IMR-90 (cell line): ENCODE measurements around the gene FAM149B1. TPM values are rescaled to one million over a fixed set of nuclear protein-coding genes. Genes with fewer than 3 reads are reported as not detected.

ENCODE experiments used
- ATAC-seq: fragments of 200-7000 bp; cut with Tn5 transposase; 2 replicates; pipeline ENCODE4 v1.9.1; 2020; ENCODE audit warnings: low read depth, mild to moderate bottlenecking, moderate library complexity
- BruUV-seq: library from RNA; stranded (reverse); fragments of 400-500 nt; replicated peaks from 2 replicates; lab custom pipeline; 2021; lab: Mats Ljungman, UMichigan
- CTCF ChIA-PET: fragments of 300-600 bp; formaldehyde crosslinking; extraction: SDS; loops from one replicate; lab custom pipeline; 2021; ENCODE audit warnings: antibody characterized with exemption; lab: Yijun Ruan, JAX
- POLR2A ChIA-PET: fragments of 300-600 bp; sonication (Branson Sonifier 250); formaldehyde crosslinking; loops from one replicate; lab custom pipeline; 2022; ENCODE audit warnings: antibody characterized with exemption; ENCODE audit not compliant: unreplicated experiment; lab: Charles Lee
- DNase-seq: peaks from one replicate; pipeline ENCODE4 v3.0.0; 2013
- H2AFZ ChIP-seq: replicated peaks from 2 replicates; pipeline ENCODE3; 2013; ENCODE audit warnings: low read length, mild to moderate bottlenecking; ENCODE audit not compliant: poor library complexity
- H2AK5ac ChIP-seq: 2 replicates; pipeline ENCODE4 v1.6.1; 2013; ENCODE audit warnings: low read depth, low read length, inconsistent platforms
- H2AK9ac ChIP-seq: replicated peaks from 2 replicates; pipeline ENCODE3; 2013; ENCODE audit warnings: mild to moderate bottlenecking, low read depth, low read length, moderate library complexity; ENCODE audit not compliant: poor library complexity
- H2BK120ac ChIP-seq: 2 replicates; pipeline ENCODE4 v1.6.1; 2013; ENCODE audit warnings: low read depth, low read length, inconsistent platforms
- H2BK15ac ChIP-seq: 3 replicates; pipeline ENCODE4 v1.6.1; 2013; ENCODE audit warnings: low read depth, low read length, inconsistent platforms
- H2BK20ac ChIP-seq: 2 replicates; pipeline ENCODE4 v1.6.1; 2013; ENCODE audit warnings: low read depth, mild to moderate bottlenecking, inconsistent platforms, low read length, moderate library complexity
- H2BK5ac ChIP-seq: 2 replicates; pipeline ENCODE4 v1.6.1; 2013; ENCODE audit warnings: mild to moderate bottlenecking, low read depth, low read length, inconsistent platforms; ENCODE audit not compliant: poor library complexity, severe bottlenecking
- H3K14ac ChIP-seq: replicated peaks from 2 replicates; pipeline ENCODE4 v1.6.1; 2013; ENCODE audit warnings: low read depth, low read length, inconsistent platforms
- H3K18ac ChIP-seq: 2 replicates; pipeline ENCODE4 v1.6.1; 2013; ENCODE audit warnings: low read depth, low read length, control low read depth
- H3K23ac ChIP-seq: 2 replicates; pipeline ENCODE4 v1.6.1; 2013; ENCODE audit warnings: low read depth, low read length, inconsistent platforms
- H3K27ac ChIP-seq: 2 replicates; pipeline ENCODE4 v1.5.1; 2013; ENCODE audit warnings: mild to moderate bottlenecking, control low read depth, low read length; ENCODE audit not compliant: insufficient read depth
- H3K27me3 ChIP-seq: 2 replicates; pipeline ENCODE4 v1.6.1; 2013; ENCODE audit warnings: low read length; ENCODE audit not compliant: control insufficient read depth, insufficient read depth
- H3K36me3 ChIP-seq: 2 replicates; pipeline ENCODE4 v1.6.1; 2013; ENCODE audit warnings: low read length, mixed read lengths; ENCODE audit not compliant: control insufficient read depth, insufficient read depth
- H3K4ac ChIP-seq: 2 replicates; pipeline ENCODE4 v1.6.1; 2013; ENCODE audit warnings: low read depth, low read length, inconsistent platforms
- H3K4me1 ChIP-seq: 2 replicates; pipeline ENCODE4 v1.6.1; 2013; ENCODE audit warnings: low read length, mixed read lengths; ENCODE audit not compliant: control insufficient read depth, insufficient read depth
- H3K4me2 ChIP-seq: 2 replicates; pipeline ENCODE4 v1.6.1; 2013; ENCODE audit warnings: low read depth, mild to moderate bottlenecking, control low read depth, low read length, moderate library complexity
- H3K4me3 ChIP-seq: 2 replicates; pipeline ENCODE4 v1.5.1; 2013; ENCODE audit warnings: low read depth, mild to moderate bottlenecking, control low read depth, low read length, moderate library complexity; ENCODE audit not compliant: insufficient read depth
- H3K56ac ChIP-seq: 2 replicates; pipeline ENCODE4 v1.6.1; 2013; ENCODE audit warnings: low read length, inconsistent platforms; ENCODE audit not compliant: insufficient read depth; ENCODE audit errors: extremely low read depth
- H3K79me1 ChIP-seq, 2 experiments: 2 replicates each; pipeline ENCODE4 v1.6.1; 2013; ENCODE audit warnings: low read length in 2 of 2, inconsistent platforms in 1 of 2, low read depth in 1 of 2
- H3K9ac ChIP-seq: 2 replicates; pipeline ENCODE4 v1.6.1; 2013; ENCODE audit warnings: low read depth, low read length, control low read depth
- H3K9me1 ChIP-seq: 2 replicates; pipeline ENCODE4 v1.6.1; 2013; ENCODE audit warnings: low read length, inconsistent platforms; ENCODE audit not compliant: insufficient read depth
- H3K9me3 ChIP-seq: 2 replicates; pipeline ENCODE4 v1.6.1; 2013; ENCODE audit warnings: low read length; ENCODE audit not compliant: control insufficient read depth, insufficient read depth
- H4K20me1 ChIP-seq: 2 replicates; pipeline ENCODE4 v1.6.1; 2013; ENCODE audit warnings: low read length, inconsistent platforms; ENCODE audit not compliant: insufficient read depth
- H4K5ac ChIP-seq: 2 replicates; pipeline ENCODE4 v1.6.1; 2013; ENCODE audit warnings: mild to moderate bottlenecking, low read depth, low read length, control low read depth
- H4K8ac ChIP-seq, 2 experiments: 2 replicates each; pipeline ENCODE4 v1.6.1; 2013; ENCODE audit warnings: low read depth in 2 of 2, low read length in 2 of 2, control low read depth in 1 of 2, inconsistent platforms in 1 of 2
- H4K91ac ChIP-seq: 2 replicates; pipeline ENCODE4 v1.6.1; 2013; ENCODE audit warnings: low read depth, low read length, inconsistent platforms; ENCODE audit not compliant: insufficient read depth
- CEBPB ChIP-seq: IDR thresholded peaks from 2 replicates; pipeline ENCODE4 v1.6.1; 2012; ENCODE audit warnings: low read depth, low read length, improper control_type of control experiment
- CTCF ChIP-seq: conservative IDR thresholded peaks from 2 replicates; pipeline ENCODE4 v1.5.1; 2012; ENCODE audit warnings: mild to moderate bottlenecking, low read depth, low read length, improper control_type of control experiment
- ELK1 ChIP-seq: fragments of 150-350 bp; IDR thresholded peaks from 2 replicates; pipeline ENCODE4 v1.6.1; 2016; ENCODE audit warnings: low read depth, mild to moderate bottlenecking, low read length, moderate library complexity, borderline replicate concordance
- FOS ChIP-seq: fragments of 150-350 bp; IDR thresholded peaks from 2 replicates; pipeline ENCODE4 v1.6.1; 2016; ENCODE audit warnings: low read depth, low read length
- MAFK ChIP-seq: IDR thresholded peaks from 2 replicates; pipeline ENCODE4 v1.6.1; 2012; ENCODE audit warnings: low read depth, low read length, improper control_type of control experiment
- MXI1 ChIP-seq: IDR thresholded peaks from 2 replicates; pipeline ENCODE4 v1.6.1; 2012; ENCODE audit warnings: low read depth, mild to moderate bottlenecking, low read length, moderate library complexity, borderline replicate concordance
- NFE2L2 ChIP-seq: fragments of 150-350 bp; IDR thresholded peaks from 2 replicates; pipeline ENCODE4 v1.6.1; 2016; ENCODE audit warnings: low read depth, mild to moderate bottlenecking, low read length
- RAD21 ChIP-seq: IDR thresholded peaks from 2 replicates; pipeline ENCODE4 v1.6.1; 2012; ENCODE audit warnings: low read length, improper control_type of control experiment
- RCOR1 ChIP-seq: IDR thresholded peaks from 2 replicates; pipeline ENCODE4 v1.6.1; 2012; ENCODE audit warnings: mild to moderate bottlenecking, low read length, improper control_type of control experiment; ENCODE audit not compliant: insufficient replicate concordance
- SMC3 ChIP-seq: fragments of 150-350 bp; IDR thresholded peaks from 2 replicates; pipeline ENCODE4 v1.6.1; 2016; ENCODE audit warnings: low read depth, mild to moderate bottlenecking, antibody characterized with exemption, low read length, moderate library complexity
- WGBS, 2 experiments: methylation state at CpG; one replicate each; pipeline versions ENCODE4 v1.1.5 to v1.1.7; 2013; ENCODE audit warnings: missing lambda C conversion rate in 2 of 2; ENCODE audit not compliant: insufficient read length in 1 of 2; ENCODE audit errors: extremely low coverage in 2 of 2; 5-methylcytosine and 5-hydroxymethylcytosine counted together
- dilution Hi-C: fragments of 300-500 bp; cut with HindIII; formaldehyde crosslinking; loops from one replicate; pipeline ENCODE4 v1.14.3; 2018; ENCODE audit warnings: low sequenced_read_pairs; ENCODE audit not compliant: unreplicated experiment
- in situ Hi-C: fragments of 300-500 bp; cut with MboI; formaldehyde crosslinking; loops from 3 replicates; pipeline ENCODE4 v1.14.3; 2019; ENCODE audit warnings: low sequenced_read_pairs, inconsistent platforms, mixed read lengths
- intact Hi-C: fragments of 100-400 bp; cut with micrococcal nuclease; formaldehyde crosslinking; loops from 2 replicates; pipeline ENCODE4 v1.10.0; 2022
- polyA plus RNA-seq, 3 experiments: library from polyadenylated mRNA; depleted of rRNA; stranded (reverse); fragments of >200 nt; gene quantifications; 2 replicates each; pipeline ENCODE4 v1.2.3, GENCODE V29; 2012; ENCODE audit warnings: low replicate concordance in 1 of 3
- total RNA-seq: library from RNA; depleted of rRNA; stranded (reverse); fragments of >200 nt; gene quantifications from 2 replicates; pipeline ENCODE4 v1.2.3, GENCODE V29; 2012

The FAM149B1 gene
- total and polyA plus RNA-seq, 2 of the 4 experiments (the other 2 are of a cell fraction) = 21.7 to 28.3 TPM

GRCh38 chr10:73263693-73264347 is 95.9 kb downstream of the FAM149B1 start:
- Histone ChIP-seq H3K9ac (no peak overlapping the region), H4K8ac (no peak overlapping the region), H2AK5ac (no peak overlapping the region), H4K5ac (no peak overlapping the region), H3K4ac (no peak overlapping the region), H3K27me3 (peaks cover 11% of the 10 kb centered on the region), H3K14ac (no peak overlapping the region), H2AK9ac (no peak overlapping the region), H3K4me2 (peak overlapping the region; percentile 62; the same call in 1 of the 2 replicates), H3K36me3 (no peaks in the 10 kb centered on the region), H2AFZ (no peak overlapping the region), H2BK20ac (no peak overlapping the region), H3K9me3 (no peaks in the 10 kb centered on the region), H3K79me1 (no peaks in the 10 kb centered on the region), H4K20me1 (no peaks in the 10 kb centered on the region), H3K56ac (no peak overlapping the region), H3K27ac (no peak overlapping the region), H3K18ac (no peak overlapping the region), H3K4me1 (no peaks in the 10 kb centered on the region), H2BK15ac (no peak overlapping the region), H2BK120ac (no peak overlapping the region), H2BK5ac (no peak overlapping the region), H3K4me3 (no peak overlapping the region), H3K9me1 (no peaks in the 10 kb centered on the region), H4K91ac (no peak overlapping the region), H3K23ac (no peak overlapping the region)
- intact Hi-C loops (loop anchor here (5.0 kb wide), 1 partner anchor 378 kb away; the partner anchor contains the start of gene MYOZ1), dilution Hi-C loops (no loop called here), in situ Hi-C loops (loop anchor here (25.0 kb wide), 1 partner anchor 373 kb away; the partner anchor contains the start of gene MYOZ1)
- no CpG with 5 or more reads among the region's 1 CpG for WGBS, 2 experiments
- TF ChIP-seq RAD21 = peak; percentile 44
- TF ChIP-seq CTCF = peak; percentile 59
- no peak for TF ChIP-seq RCOR1
- TF ChIP-seq SMC3 = peak; percentile 55
- TF ChIP-seq MAFK = no peak
- no peak for TF ChIP-seq NFE2L2
- no peak for TF ChIP-seq CEBPB
- no peak for TF ChIP-seq FOS
- TF ChIP-seq ELK1 = no peak
- TF ChIP-seq MXI1 = no peak
- ChIA-PET POLR2A (no interaction called here), CTCF (interaction anchor here (0.5 kb wide), 1 partner anchor 58 kb away, joined by 5 read pairs; no protein-coding TSS in a partner anchor)
- peak; percentile 29 for ATAC-seq
- peak; percentile 36 for DNase-seq
- no TSS peak for BruUV-seq
